ENCODE data around the gene EEIG1.

Gene EEIG1

DNA sequence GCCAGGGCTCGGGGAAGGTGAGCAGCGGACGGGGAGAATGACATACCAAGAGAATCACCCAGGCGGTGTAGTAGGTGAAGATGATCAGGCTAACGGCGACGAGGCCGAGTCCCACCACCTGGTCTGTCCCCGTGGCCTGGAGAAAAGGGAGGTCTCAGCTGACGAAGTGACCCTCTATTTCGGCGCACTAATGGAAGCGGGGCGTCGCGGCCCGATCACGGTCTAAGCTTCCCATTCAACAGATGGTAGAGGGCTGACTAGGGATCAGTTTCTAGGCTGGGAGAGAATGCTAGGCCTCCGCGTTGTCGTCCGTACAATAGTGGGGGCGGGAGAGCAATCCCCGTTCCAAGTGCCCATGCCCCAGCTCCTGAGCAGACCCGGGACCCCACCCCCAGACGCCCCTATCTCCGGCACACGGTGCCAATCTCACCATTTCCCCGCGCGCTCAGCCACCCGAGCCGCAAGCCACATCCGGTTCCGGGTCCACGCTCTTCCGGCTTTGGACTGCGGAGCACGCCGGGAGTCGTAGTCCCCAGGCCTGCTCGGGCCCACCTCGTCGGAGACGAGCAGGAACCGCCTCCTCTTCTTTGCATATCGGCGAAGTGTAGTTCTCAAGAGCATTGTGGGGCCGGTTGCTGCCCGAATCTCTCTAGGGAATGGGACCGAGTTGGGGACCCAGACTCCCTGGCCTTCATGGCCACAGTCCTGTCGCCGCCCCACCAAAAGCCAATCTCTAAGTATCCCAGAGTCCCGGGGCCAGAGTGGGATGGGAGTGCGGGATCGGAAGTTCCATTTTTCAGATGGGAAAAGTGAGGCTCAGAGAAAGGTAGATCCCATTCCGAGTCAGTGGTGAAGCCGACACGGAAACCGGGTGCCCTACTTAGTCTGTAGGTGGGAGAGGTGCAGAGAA lies 43.1 kb downstream of the EEIG1 start, which contains the start of gene DPM2:
TSS of gene DPM2 (minus strand) at position 467 of the 910 bp plus-strand sequence. CDS start at position 433, 34 bp downstream.
- DNase-seq, result peak; percentile 82

DNA sequence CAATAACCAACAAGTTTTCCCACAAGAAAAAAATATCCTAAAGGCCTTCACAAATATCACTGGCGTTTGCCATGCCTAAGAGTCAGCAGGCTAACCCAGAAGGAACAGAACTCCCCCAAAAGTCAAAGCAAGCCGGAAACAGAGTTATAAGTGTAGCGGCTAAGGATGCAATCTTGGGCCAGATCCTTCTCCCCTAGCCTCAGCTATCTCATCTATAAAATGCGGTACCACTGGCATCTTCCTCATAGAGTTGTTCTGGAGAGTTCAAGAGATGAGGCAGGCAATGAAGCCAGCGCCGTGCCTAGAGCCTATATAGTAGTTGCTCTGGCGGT lies 43.8 kb downstream of the EEIG1 start:
- DNase-seq, result no peak

- no peak for DNase-seq
Measured at GRCh38 chr9:127936347-127936852, 44.4 kb downstream of the EEIG1 start.

- no peak for DNase-seq
Measured at GRCh38 chr9:127935765-127936221, 45.0 kb downstream of the EEIG1 start.

GRCh38 chr9:127934986-127935385 lies 45.8 kb downstream of the EEIG1 start:
- DNase-seq, result no peak

DNA sequence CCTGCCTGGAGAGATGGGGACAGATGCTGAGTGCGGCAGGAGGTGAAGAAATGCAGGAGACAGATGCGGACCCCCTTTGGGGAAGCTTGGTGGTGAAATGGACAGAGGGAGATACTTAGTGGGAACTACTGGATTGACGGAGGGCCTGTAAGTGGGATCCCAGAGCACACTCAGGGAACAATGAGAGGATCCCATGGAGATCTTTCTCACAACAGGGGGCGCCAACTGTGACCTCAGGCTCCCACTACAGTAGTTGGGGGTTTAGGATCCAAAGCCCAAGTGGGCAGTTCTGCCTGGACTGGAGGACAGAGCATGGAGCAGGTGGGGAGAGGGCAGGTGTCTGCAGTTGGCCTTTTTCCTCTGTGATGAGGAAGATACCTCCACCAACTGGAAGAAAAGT lies 46.5 kb downstream of the EEIG1 start:
- DNase-seq, result no peak

- DNase-seq, result no peak
Measured at GRCh38 chr9:127931092-127931881, 49.5 kb downstream of the EEIG1 start.

All from T-helper 9 cell (primary cell).